CD4-positive, alpha-beta T cell treated with Interferon gamma for 1 hour (primary cell): ENCODE results near the gene PTPRR.
"Not testable (repeated sequence)": the region's sequence is repeated elsewhere in the genome, so short reads cannot be mapped to it uniquely, and the experiment has no call there.

Experiments used
- DNase-seq: peaks from one replicate; pipeline ENCODE4 v3.0.0-alpha.2; 2020

The PTPRR gene

GRCh38 chr12:70838127-70838526 is 82.4 kb downstream of the PTPRR start:
- DNase-seq = no peak

DNA sequence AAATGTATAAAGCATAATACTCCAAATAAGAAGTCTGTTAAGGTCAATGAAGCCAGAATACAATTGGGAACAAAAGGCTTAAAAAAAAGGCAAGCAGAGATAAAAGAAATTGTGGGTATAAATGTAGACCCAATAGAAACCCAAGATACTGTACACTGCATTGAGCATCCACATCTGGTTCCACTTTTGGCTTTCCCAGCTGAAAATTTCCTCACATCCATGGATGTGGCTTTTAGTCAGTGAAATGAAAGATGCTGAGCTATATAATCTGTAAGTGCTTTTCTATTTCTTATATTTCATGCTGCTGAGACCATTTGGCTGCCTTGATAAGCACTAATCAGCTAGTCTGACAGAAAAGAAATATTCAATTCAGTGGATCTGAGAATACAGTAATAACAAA is 83.5 kb downstream of the PTPRR start:
- DNase-seq = no peak

DNA sequence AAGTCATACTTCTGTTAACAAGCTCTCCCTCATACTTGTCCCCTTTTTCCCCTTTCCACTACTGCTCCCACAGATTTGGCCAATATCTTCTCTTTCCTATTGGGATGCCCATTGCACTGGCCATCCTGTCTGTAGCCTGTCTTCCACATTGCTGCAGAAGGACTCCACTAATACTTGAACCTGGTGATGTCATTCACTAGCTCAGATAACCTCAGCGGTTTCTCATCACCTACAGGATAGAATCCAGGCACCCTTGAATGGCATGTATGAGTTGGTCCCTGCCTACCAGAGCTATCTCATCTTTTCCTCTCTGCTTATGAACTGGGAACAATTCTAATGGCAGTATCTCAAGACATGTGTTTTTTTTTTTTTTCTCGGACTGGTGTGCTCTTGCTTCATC is 84.6 kb downstream of the PTPRR start:
- DNase-seq = no peak

DNA sequence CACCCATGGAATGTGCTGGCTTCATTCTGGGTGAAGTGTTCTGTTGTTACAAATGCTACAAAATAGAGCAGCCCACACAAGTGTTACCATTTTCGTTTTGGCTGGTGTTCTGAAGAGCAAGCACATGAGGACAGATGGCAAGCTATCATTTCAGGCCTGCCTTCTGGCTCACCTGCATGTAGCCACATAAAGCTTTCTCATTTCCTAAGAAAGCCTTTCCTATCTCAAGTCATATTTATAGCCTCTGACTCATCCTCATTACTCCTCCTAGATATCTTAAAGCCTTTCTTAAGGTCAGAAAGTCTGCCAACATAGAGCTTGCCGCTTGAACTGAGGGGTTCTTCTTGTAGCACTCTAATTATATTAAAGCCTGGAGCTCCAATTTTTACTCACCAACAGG is 89.0 kb downstream of the PTPRR start:
- DNase-seq = no peak

DNA sequence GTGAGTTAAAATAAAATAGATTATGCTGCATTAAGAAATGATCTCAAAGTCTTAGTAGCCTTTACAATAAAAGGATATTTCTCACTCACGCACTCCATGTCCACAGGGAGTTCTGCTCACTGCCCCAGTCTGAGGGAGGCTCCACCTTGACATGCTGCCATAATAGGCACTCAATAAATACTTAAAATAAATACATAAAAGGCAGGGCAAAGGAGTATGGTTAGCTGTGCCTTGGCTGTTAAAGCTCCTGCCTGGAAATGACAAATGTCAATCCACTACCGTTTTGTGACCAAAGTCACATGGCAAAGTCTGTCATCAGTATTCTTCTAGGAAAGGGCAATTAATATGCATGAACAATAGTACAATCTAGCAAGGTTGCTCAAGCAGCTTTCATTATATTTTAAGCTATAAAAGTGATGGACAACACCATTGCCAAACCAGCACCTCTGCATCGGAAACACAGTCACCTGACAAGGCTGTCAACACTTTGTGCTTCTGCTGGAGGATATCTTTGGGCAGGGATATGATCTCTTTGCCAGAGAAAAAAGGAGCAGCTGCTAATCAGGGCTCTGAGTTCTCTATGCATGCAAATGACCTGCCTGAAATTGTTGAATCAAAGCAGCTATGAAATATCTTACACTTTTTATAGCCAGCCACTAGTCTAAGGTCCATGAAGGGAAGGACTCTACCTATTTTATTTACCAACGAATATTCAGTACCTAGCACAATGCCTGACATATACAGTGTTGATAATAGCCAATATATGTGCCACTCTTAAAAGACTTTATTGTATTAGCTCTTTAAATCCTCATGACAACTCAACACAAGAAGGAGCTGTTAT is 90.1 kb downstream of the PTPRR start:
- no peak for DNase-seq

GRCh38 chr12:70829070-70829469 is 91.5 kb downstream of the PTPRR start:
- no peak for DNase-seq

DNA sequence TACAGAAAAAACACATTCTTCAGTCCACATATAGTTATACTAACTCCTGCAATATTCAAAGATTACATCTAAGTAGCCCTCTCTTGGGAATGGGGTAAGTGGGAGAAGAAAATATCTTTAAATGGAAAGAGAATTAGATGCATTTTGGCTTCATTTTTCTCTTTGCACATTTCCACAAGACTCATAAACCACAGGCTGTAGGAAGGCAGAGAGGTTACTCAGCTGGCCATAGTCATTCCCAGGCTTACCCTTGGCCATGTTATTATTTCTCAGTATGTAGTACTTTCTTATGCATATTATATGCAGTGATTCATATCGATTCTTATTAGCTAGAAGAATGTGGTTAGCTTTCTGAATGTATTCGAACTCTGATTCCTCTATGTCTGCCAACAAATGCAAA is 92.2 kb downstream of the PTPRR start:
- DNase-seq = no peak

DNA sequence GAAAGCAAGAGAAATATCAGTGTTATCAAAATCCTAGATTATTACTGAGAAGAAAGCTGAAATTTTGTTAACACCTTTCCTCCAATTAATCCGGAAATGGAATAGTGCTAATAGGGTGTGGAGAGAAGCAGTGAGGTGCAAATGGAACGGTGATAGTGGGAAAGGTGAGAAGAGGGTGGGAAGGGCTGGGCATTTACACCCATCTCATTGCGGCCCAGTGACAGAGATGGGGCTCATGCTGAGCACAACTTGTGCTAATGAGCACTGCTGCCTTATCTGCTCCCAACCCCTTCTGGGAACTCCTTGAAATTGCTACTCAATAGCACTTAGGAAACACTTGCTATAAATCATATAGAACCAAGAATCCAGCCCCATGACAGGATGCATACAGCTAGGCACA is 94.4 kb downstream of the PTPRR start:
- no peak for DNase-seq

GRCh38 chr12:70824511-70824910 is 96.0 kb downstream of the PTPRR start:
- DNase-seq = no peak

DNA sequence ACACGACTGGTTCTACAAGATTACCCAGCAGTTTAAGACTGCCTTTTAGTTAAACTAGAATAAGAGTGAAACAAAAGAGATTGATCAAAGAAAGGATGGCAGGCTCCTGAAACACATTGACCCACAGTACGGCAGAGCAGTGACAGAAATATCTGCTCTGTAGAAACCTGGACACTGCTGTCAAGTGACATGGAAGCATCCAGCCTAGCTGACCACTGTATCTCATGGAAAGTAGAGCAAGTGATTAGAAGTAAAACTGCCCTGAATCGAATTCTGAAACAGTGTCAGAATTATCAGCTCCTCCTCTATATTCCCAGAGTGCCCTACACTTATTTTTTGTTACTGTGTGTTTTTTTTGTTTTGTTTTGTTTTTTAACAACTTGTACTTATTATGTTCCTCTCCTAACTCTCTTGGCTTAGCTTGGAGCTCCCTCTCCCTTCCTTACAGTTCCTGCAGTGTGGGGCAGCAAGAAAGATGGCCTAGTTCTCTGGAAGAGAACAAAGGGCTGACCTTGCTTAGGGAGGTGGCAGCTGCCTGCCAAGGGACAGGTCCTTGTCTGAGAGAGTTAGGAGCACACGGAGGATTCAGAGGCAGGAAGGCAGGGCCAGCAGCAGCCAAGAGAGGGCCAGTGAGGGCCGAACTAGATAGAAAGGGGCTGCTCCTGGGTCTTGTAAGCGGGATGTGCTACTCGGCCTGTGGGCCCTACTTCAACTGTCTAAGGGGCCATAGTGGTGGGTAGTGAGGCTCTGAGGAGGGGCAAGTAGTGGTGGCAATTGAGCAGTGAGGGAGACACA is 97.2 kb downstream of the PTPRR start:
- no peak for DNase-seq

GRCh38 chr12:70822412-70822811 is 98.1 kb downstream of the PTPRR start:
- no peak for DNase-seq

DNA sequence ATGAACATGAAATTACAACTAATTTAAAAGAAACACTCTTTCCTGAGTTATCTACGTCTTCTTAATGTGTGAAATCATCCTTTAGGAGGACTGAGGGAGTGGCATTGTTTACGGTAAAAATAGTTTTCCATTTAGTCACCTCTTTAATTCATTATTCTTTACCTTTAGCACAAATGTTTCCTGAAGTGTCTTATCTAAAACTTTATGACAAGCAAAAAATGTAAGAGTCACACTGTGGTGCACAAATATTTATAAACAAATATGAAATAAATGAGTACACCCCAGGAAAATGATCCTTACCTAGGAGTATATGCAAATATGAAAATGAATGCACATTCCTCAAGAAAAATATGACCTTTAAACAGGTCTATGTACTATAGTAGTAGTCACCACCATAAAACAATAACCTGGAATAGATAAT is 104.6 kb downstream of the PTPRR start:
- DNase-seq = no peak

DNA sequence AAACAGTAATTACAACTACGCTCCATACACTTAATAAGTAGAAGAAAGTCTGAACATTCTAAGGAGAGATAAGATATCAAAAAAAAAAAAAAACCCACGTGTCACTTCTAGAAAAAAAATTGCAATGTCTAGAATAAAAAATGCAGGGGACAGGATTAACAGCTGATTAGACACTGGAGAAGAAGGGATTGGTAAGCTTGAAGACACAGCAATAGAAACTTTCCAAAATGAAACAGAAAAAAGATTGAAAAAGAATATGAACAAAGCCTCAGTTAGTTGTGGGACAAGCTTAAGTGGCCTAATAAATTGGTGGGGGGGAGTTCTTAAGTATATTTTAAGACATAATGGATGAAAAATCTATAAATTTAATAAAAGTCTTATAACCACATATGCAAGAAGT is 105.5 kb downstream of the PTPRR start:
- DNase-seq = no peak

GRCh38 chr12:70813559-70813958 is 107.0 kb downstream of the PTPRR start:
- no peak for DNase-seq

GRCh38 chr12:70812136-70812535 is 108.4 kb downstream of the PTPRR start:
- DNase-seq = no peak

- DNase-seq = no peak
These were observed 110.7 kb downstream of the PTPRR start for GRCh38 chr12:70809887-70810286.

- DNase-seq = not testable (repeated sequence)
These were observed 112.5 kb downstream of the PTPRR start for GRCh38 chr12:70807993-70808392.

- no peak for DNase-seq
These were observed 113.7 kb downstream of the PTPRR start for GRCh38 chr12:70806827-70807226.

- no peak for DNase-seq
These were observed 114.5 kb downstream of the PTPRR start for GRCh38 chr12:70806043-70806442.

GRCh38 chr12:70798016-70798783 is 122.3 kb downstream of the PTPRR start:
- DNase-seq = no peak

DNA sequence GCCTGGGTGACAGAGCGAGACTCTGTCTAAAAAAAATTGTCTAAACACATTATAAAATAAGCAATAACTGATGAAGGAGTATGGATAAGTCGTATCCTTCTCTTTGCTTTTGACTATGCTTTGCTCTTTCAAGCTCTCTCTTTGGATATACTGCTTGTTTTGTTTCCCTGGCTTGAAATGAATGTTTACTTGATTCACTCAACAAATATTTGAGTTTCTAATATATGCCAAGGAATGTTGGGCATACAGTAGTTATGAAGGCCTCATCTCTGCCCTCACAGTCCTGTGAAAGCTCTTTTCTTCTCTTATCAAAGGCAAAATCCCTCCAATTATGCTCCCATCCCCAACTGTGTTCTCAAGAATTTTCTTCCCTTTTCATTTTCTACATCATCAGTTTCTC is 123.5 kb downstream of the PTPRR start:
- no peak for DNase-seq

GRCh38 chr12:70795608-70796007 is 124.9 kb downstream of the PTPRR start:
- DNase-seq = no peak

- no peak for DNase-seq
These were observed 126.4 kb downstream of the PTPRR start for GRCh38 chr12:70794131-70794530.

GRCh38 chr12:70788774-70789173 is 131.8 kb downstream of the PTPRR start:
- DNase-seq = no peak
